ENCODE data around the gene IMPA2.
"Not testable (repeated sequence)": the region's sequence is repeated elsewhere in the genome, so short reads cannot be mapped to it uniquely, and the experiment has no call there.

The IMPA2 gene

DNA sequence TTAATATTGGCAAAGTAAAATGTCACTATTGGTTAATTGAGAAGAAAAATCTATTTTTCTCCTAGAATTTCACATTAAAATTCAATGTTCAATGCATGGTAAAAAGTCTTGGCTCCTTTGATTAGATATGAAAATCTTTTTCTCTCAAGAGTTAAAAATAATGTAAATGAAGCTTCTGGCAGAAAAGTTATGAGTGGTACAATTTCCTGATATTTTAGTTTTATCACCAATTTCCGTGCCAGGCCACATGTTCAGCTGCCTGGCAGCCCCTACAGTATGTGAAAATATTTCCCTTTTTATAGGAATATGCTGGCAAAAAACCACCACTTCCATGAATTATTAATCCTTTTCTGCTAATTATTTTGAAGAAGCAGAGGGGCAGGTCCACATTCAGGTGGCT is 89.8 kb downstream of the IMPA2 start:
- DNase-seq (ENCODE audit: low read depth in 4 of 4, low spot score in 1 of 4), result not testable (repeated sequence)

DNA sequence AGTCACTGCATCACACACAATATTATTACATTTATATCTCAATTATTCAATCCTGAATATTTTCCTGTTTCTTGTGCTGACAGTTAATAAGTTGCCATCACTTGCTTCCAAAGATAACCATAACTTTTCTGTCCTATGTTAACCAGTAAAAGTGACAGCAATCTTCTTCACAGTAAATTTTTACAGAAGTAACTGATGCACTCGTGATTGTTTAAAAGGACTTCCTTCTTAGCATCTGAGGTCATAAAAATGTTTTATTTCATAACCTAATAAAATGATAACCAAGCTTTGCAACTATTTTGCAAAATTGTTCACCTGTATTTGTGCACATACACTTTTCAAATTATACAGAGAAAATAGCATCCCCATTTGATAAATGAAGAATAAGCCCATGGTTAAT is 91.7 kb downstream of the IMPA2 start:
- DNase-seq (ENCODE audit: low read depth in 4 of 4, low spot score in 1 of 4), result no peak

DNA sequence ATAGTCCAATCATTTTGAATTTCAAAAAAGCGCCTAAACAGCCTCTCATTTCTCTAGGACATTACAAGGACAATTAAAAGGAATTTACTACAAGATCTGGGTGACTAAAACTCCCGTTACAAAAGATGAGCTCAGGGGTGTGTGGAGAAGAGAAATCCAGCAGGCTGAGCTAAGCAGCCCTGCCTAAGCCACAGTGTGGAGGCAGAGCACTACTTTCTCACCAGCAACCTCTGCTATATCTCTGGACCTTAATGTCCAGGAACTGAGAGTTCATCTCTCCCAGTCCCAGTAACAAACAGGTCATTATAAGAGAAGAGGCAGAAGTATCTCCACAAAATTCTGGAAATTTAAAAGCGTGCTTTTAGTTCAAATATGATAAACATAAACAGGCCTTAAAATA is 93.4 kb downstream of the IMPA2 start:
- no peak for DNase-seq (ENCODE audit: low read depth in 4 of 4, low spot score in 1 of 4)

DNA sequence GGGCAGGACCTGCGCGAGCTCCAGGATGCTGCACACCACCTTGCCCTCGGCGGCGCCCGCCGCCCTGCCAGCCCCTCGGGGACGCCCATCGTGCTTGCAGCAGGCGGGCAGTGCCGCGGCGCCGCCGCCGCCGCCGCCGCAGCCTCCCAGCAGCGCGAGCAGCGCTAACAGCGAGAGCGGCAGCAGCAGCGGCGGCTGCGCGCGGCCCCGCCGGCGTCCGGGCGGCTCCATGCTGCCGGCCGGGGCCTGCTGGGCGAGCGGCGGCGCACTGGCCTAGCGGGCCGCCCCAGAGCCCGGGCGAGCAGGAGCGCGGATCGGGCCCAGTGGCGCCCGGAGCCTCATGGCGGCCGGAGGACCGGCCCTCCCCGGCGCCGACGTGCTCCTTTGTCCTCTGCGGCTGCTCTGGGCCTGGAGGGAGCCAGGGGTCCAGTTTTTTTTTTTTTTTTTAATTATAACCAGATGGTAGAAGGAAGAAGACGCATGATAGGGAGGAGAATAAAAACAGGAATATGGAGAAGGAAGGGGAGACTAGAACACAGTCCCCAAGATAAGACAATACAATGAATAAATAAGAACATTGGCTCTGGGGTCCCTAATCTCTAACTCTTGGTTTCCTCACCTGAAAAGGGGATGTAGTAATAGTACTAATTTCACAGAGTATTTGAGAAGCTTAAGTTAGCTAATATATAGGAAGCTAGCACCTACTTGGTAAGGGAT is 95.3 kb downstream of the IMPA2 start:
- no peak for DNase-seq (ENCODE audit: low read depth in 4 of 4, low spot score in 1 of 4)

DNA sequence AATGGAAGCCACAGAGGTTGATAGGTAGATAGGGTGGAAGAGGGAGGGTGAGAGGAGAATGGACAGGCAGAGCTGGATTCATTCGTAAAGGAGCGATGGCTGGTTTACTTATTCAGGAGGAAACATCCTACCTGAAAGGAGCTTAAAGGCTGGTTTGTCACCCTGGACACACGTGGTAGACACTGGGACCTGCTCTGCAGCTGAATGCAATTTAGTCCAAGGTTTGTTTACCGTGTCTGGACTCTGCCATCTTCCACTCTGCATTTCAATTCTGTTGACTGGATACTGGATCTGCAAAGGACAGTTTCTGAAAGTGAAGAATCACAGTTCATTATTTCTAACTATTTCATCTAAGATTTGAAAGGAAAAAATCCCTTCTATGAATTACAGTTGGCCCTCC is 96.7 kb downstream of the IMPA2 start:
- not testable (repeated sequence) for DNase-seq (ENCODE audit: low read depth in 4 of 4, low spot score in 1 of 4)

DNA sequence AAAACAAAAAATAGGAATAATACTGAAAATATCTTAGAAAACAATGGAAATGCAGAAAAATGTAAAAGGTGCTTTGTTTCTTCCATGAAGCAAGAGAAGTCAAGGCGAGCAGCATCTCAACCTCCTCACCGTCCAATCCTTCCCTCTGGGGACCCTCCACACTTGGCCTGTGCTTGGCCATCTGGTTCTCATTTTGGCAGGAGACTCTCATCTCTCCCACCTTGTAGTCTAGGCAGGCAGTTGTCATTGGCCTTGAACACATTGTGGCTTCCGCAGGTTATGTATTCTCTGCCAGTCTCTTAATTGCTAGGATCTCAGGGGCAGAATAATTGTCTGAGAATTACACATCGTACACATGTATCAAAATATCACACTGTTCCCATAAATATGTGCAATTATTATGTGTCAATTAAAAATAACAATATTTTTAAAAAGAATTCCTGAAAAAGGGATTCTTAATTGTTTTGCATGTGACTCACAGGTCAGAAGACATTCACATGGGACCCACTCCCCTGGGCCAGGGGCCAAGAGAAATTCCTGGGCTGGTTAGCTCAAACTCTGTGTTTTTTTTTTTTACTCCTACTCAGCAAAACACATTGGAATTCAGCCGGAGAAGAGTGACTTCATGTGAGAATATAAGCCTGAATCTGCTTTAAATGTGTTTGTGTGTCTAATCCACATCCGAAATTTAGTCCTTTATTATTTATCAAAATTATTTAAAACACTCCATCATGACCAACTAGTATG is 98.4 kb downstream of the IMPA2 start:
- DNase-seq (ENCODE audit: low read depth in 4 of 4, low spot score in 1 of 4), result no peak

Data from stimulated activated CD4-positive, alpha-beta T cell treated with anti-CD3 and anti-CD28 coated beads, Interleukin-1b, Interleukin-23, amount 100 ng/mL, for 24 hours (primary cell).